GM12891 (cell line): ENCODE results near the gene TMTC2.

ENCODE experiments used
- DNase-seq: peaks from one replicate; pipeline ENCODE4 v3.0.0; 2011; ENCODE audit warnings: low spot score; ENCODE audit not compliant: insufficient read length
- FAIRE-seq: peaks from 2 replicates; lab custom pipeline; 2011; peaks lifted over from hg19 to GRCh38; lab: Jason Lieb, UNC
- PAX5 ChIP-seq: IDR thresholded peaks from 2 replicates; pipeline ENCODE4 v1.6.1; 2011; ENCODE audit warnings: low read length, moderate library complexity, mild to moderate bottlenecking; ENCODE audit not compliant: insufficient read depth, severe bottlenecking
- POLR2A ChIP-seq: IDR thresholded peaks from 2 replicates; pipeline ENCODE4 v1.6.1; 2011; ENCODE audit warnings: low read depth, low read length, control low read depth
- POLR2AphosphoS5 ChIP-seq: IDR thresholded peaks from 2 replicates; pipeline ENCODE4 v1.6.1; 2011; ENCODE audit warnings: low read depth, low read length, control low read depth
- POU2F2 ChIP-seq: IDR thresholded peaks from 2 replicates; pipeline ENCODE4 v1.6.1; 2011; ENCODE audit warnings: low read depth, mild to moderate bottlenecking, control low read depth, low read length, moderate library complexity
- SPI1 ChIP-seq: IDR thresholded peaks from 2 replicates; pipeline ENCODE4 v1.6.1; 2011; ENCODE audit warnings: low read depth, low read length, control low read depth
- TAF1 ChIP-seq: IDR thresholded peaks from 2 replicates; pipeline ENCODE4 v1.6.1; 2011; ENCODE audit warnings: low read depth, low read length, control low read depth

Gene TMTC2

GRCh38 chr12:82727886-82728285 is 41.2 kb downstream of the TMTC2 start:
- DNase-seq (no peak), FAIRE-seq (no peak)
- TF ChIP-seq TAF1 (no peak), PAX5 (no peak), POLR2AphosphoS5 (no peak), POU2F2 (no peak), POLR2A (no peak), SPI1 (no peak)

- TF ChIP-seq PAX5 (no peak), POLR2AphosphoS5 (no peak), POU2F2 (no peak)
- DNase-seq (no peak), FAIRE-seq (no peak)
Observed at GRCh38 chr12:82728710-82729109, 42.0 kb downstream of the TMTC2 start.

GRCh38 chr12:82730953-82731459 is 44.3 kb downstream of the TMTC2 start:
- TF ChIP-seq SPI1: no peak
- TF ChIP-seq POU2F2: no peak
- no peak for TF ChIP-seq POLR2A
- no peak for TF ChIP-seq POLR2AphosphoS5
- TF ChIP-seq PAX5: no peak
- TF ChIP-seq TAF1: no peak
- DNase-seq: no peak
- no peak for FAIRE-seq

- DNase-seq: no peak
- FAIRE-seq: no peak
- no peak for TF ChIP-seq PAX5
Observed at GRCh38 chr12:82740129-82741000, 53.7 kb downstream of the TMTC2 start.

- FAIRE-seq: no peak
- DNase-seq: no peak
- TF ChIP-seq TAF1 (no peak), SPI1 (no peak), POLR2AphosphoS5 (no peak), POLR2A (no peak), POU2F2 (no peak), PAX5 (no peak)
Observed at GRCh38 chr12:82745063-82745674, 58.5 kb downstream of the TMTC2 start.

GRCh38 chr12:82745807-82746206 is 59.1 kb downstream of the TMTC2 start:
- DNase-seq (no peak), FAIRE-seq (no peak)
- TF ChIP-seq POLR2A: no peak
- no peak for TF ChIP-seq TAF1
- TF ChIP-seq SPI1: no peak
- no peak for TF ChIP-seq PAX5
- TF ChIP-seq POU2F2: no peak
- TF ChIP-seq POLR2AphosphoS5: no peak

GRCh38 chr12:82746668-82747067 is 60.0 kb downstream of the TMTC2 start:
- TF ChIP-seq SPI1 (no peak), TAF1 (no peak), POU2F2 (no peak), PAX5 (no peak), POLR2AphosphoS5 (no peak), POLR2A (no peak)
- FAIRE-seq (no peak), DNase-seq (no peak)

GRCh38 chr12:82749015-82749414 is 62.3 kb downstream of the TMTC2 start:
- DNase-seq (no peak), FAIRE-seq (no peak)
- TF ChIP-seq POU2F2 (no peak), POLR2AphosphoS5 (no peak), SPI1 (no peak), TAF1 (no peak), PAX5 (no peak), POLR2A (no peak)

GRCh38 chr12:82754856-82755255 is 68.2 kb downstream of the TMTC2 start:
- FAIRE-seq (no peak), DNase-seq (no peak)
- TF ChIP-seq POU2F2 (no peak), POLR2A (no peak), PAX5 (no peak), TAF1 (no peak)

GRCh38 chr12:82756303-82756702 is 69.6 kb downstream of the TMTC2 start:
- TF ChIP-seq PAX5 (no peak), TAF1 (no peak), POLR2A (no peak), POU2F2 (no peak), POLR2AphosphoS5 (no peak), SPI1 (no peak)
- DNase-seq: no peak
- no peak for FAIRE-seq
